HG03558 (cell line): ENCODE measurements around the gene REX1BD.

ENCODE experiments used
- ATAC-seq: cut with Tn5 transposase; IDR thresholded peaks from one replicate; pipeline ENCODE4 v1.9.1; 2021; ENCODE audit warnings: moderate number of reproducible peaks; ENCODE audit not compliant: unreplicated experiment; ENCODE audit errors: extremely low read depth

REX1BD gene

GRCh38 chr19:18612051-18612771 is 23.6 kb downstream of the REX1BD start:
- ATAC-seq, result no peak

GRCh38 chr19:18612772-18613588 is 24.4 kb downstream of the REX1BD start, which contains the start of gene TMEM59L:
TSS of gene TMEM59L (plus strand) at chr19:18612870. CDS start at chr19:18612959, 89 bp downstream.
- ATAC-seq, result no peak

- ATAC-seq, result no peak
These were observed 25.1 kb downstream of the REX1BD start for GRCh38 chr19:18613589-18614234.

- ATAC-seq, result no peak
These were observed 27.4 kb downstream of the REX1BD start for GRCh38 chr19:18616023-18616422.

- ATAC-seq, result no peak
These were observed 29.0 kb downstream of the REX1BD start for GRCh38 chr19:18617562-18617961.

GRCh38 chr19:18618236-18618635 is 29.6 kb downstream of the REX1BD start:
- no peak for ATAC-seq

- ATAC-seq, result no peak
These were observed 31.7 kb downstream of the REX1BD start for GRCh38 chr19:18620311-18620710.

- no peak for ATAC-seq
These were observed 32.3 kb downstream of the REX1BD start for GRCh38 chr19:18620902-18621301.

- no peak for ATAC-seq
These were observed 38.3 kb downstream of the REX1BD start for GRCh38 chr19:18626906-18627305.

GRCh38 chr19:18629166-18630088 is 40.8 kb downstream of the REX1BD start:
- ATAC-seq, result no peak

- ATAC-seq, result no peak
These were observed 44.7 kb downstream of the REX1BD start for GRCh38 chr19:18633321-18633720.

- no peak for ATAC-seq
These were observed 46.2 kb downstream of the REX1BD start for GRCh38 chr19:18634612-18635297.

- ATAC-seq, result no peak
These were observed 47.2 kb downstream of the REX1BD start for GRCh38 chr19:18635831-18636182.

GRCh38 chr19:18636183-18636968 is 47.8 kb downstream of the REX1BD start:
- ATAC-seq, result peak; percentile 50

GRCh38 chr19:18636969-18637629 is 48.5 kb downstream of the REX1BD start, which contains the start of gene KLHL26:
TSS of gene KLHL26 (plus strand) at chr19:18637028. CDS start at chr19:18637055, 27 bp downstream.
- ATAC-seq, result no peak

- no peak for ATAC-seq
These were observed 49.4 kb downstream of the REX1BD start for GRCh38 chr19:18637673-18638630.

GRCh38 chr19:18639706-18640243 is 51.2 kb downstream of the REX1BD start:
- ATAC-seq, result no peak
